ENCODE results near the gene EVX1.

The EVX1 gene

DNA sequence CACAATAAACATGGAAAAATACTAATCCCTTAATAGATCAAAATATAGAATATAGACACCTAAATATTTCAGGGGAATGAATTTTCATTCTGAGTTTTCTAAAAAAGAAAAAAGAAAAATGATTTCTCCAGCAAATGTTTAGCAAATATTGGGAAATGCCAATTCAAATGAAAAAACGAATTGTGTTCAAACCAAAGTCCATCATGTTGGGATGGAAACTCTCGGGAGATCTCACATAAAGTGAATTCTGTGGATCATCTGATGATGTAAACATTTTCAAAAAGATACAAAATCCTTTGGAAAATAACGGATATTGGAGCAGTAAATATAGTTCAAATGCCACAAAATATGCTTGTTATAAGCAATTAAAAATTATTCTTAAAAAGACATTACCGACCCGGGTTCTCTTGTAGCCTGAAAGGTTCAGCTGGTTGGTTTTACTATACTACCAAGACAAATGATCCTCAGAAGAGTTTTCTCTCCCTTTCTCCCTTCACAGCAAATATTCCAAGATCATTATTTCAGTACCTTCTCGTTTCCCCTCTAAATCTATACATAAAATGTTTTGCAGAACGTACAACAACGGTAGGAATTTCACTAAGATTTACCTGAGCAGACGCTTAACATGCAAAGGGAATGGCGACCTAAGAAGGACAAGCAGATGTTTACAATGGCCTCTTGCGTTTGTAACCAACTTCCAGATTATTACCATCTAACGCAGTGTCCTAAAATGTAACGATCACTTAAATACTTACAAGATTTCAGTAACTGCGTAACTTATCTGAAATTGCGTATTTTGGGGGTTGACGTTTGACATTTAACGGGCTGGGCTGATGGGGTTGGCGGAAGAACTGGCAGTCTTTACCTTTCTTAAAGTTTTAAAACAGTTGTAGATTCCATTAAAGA lies 45.2 kb upstream of the EVX1 start:
- Mint-ChIP-seq H3K36me3 (ENCODE audit: low read depth) (no peaks in the 10 kb centered on the region), H3K27me3 (ENCODE audit: low read depth) (peaks cover 98% of the 10 kb centered on the region), H3K27ac (no peak overlapping the region), H3K4me3 (no peak overlapping the region), H3K9me3 (no peaks in the 10 kb centered on the region), H3K4me1 (peaks cover 22% of the 10 kb centered on the region)
- TF ChIP-seq, protein P1, sequence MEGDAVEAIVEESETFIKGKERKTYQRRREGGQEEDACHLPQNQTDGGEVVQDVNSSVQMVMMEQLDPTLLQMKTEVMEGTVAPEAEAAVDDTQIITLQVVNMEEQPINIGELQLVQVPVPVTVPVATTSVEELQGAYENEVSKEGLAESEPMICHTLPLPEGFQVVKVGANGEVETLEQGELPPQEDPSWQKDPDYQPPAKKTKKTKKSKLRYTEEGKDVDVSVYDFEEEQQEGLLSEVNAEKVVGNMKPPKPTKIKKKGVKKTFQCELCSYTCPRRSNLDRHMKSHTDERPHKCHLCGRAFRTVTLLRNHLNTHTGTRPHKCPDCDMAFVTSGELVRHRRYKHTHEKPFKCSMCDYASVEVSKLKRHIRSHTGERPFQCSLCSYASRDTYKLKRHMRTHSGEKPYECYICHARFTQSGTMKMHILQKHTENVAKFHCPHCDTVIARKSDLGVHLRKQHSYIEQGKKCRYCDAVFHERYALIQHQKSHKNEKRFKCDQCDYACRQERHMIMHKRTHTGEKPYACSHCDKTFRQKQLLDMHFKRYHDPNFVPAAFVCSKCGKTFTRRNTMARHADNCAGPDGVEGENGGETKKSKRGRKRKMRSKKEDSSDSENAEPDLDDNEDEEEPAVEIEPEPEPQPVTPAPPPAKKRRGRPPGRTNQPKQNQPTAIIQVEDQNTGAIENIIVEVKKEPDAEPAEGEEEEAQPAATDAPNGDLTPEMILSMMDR (IDR thresholded peaks at IDR 0.05; ENCODE audit: unreplicated experiment in 3 of 3) = no peak

DNA sequence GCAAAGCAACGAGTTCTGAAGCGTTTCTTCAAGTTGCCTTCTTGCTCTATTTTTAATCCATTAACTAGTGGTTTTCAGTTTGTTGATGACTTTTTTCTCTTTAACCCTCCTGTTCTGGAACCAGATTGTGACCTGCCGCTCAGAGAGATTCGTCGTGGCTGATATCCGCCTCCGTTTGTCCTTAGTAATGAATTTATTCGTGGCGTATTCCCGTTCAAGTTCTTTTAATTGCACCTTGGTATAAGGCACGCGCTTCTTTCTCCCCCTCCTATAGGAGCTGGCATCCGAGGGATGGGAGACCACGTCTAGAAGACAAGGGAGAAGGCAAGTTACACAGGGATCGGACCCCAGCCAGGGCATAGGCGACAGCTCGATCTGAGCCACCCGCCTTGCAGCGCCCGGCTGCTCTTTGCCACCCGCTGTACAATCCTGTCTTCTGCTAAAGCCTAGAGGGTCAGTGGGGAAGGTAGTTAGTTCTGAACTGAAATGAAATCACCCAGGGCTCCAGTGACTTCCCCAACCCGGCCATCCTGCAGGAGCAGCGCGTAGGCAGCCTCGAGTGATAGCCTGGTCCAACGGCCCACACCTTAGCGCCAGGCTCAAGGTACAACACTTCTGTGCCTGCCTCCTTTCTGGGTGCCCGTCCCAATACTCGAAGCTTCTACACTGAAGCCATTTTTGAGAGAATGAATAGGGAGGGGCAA lies 44.3 kb upstream of the EVX1 start:
- H3K27me3 Mint-ChIP-seq (ENCODE audit: low read depth) = peaks cover 98% of the 10 kb centered on the region
- no peaks in the 10 kb centered on the region for H3K36me3 Mint-ChIP-seq (ENCODE audit: low read depth)
- H3K4me1 Mint-ChIP-seq = peaks cover 20% of the 10 kb centered on the region
- H3K27ac Mint-ChIP-seq = no peak overlapping the region
- TF ChIP-seq, protein P1 (IDR thresholded peaks at IDR 0.05; ENCODE audit: unreplicated experiment in 3 of 3) = no peak
- peak overlapping the region in 2 of 3 experiments; percentile 6 to 30 for H3K4me3 Mint-ChIP-seq
- no peaks in the 10 kb centered on the region for H3K9me3 Mint-ChIP-seq

DNA sequence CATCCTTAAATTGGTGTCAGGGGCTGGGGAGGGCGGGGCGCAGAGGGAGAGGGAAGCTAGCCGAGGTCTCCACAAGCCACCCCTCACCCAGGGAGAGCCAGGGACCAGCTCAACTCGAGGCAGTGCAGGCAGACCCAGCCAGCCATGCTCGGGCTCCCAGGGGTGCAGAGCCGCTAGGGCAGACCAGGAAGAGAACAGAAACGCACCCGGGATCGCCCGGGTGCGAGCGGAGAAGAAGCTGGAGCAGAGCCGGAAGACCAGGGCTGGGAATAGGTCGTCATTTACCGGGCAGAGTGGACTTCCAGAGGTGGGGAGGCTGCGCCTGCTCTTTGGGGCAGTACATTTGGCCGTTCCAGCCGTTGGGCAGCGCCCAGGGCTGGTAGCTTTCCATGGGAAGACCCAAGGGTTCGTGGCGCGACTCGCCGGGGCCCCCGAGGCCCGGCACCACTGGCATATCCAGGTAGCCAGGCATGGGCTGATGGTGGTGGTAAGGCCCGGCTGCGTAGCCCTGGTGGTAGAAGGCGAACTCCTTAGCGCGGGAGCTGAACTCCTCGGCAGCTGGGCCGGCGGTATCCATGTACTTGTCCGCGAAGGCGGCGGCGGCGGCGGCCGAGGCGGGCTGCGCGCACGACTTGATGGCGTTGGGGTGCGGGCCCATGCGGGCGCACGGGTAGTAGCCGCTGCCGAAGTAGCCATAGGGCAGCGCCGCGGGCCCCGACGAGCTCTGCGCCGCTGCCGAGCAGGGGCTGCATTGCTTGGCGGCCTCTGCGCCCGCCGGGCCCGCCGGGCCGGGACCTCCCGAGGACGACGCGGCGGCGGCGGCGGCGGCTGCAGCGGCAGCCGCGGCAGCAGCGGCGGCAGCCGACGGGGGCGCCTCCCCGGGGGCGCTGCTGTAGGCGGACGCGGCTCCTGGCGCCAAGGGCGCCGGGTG lies 43.5 kb upstream of the EVX1 start:
- H3K4me3 Mint-ChIP-seq = peak overlapping the region; percentile 71 to 78 (median 77)
- H3K4me1 Mint-ChIP-seq = peaks cover 16% of the 10 kb centered on the region
- H3K9me3 Mint-ChIP-seq = no peaks in the 10 kb centered on the region
- peaks cover 98% of the 10 kb centered on the region for H3K27me3 Mint-ChIP-seq (ENCODE audit: low read depth)
- no peak overlapping the region for H3K27ac Mint-ChIP-seq
- no peaks in the 10 kb centered on the region for H3K36me3 Mint-ChIP-seq (ENCODE audit: low read depth)
- TF ChIP-seq, protein P1 (IDR thresholded peaks at IDR 0.05; ENCODE audit: unreplicated experiment in 3 of 3) = no peak

DNA sequence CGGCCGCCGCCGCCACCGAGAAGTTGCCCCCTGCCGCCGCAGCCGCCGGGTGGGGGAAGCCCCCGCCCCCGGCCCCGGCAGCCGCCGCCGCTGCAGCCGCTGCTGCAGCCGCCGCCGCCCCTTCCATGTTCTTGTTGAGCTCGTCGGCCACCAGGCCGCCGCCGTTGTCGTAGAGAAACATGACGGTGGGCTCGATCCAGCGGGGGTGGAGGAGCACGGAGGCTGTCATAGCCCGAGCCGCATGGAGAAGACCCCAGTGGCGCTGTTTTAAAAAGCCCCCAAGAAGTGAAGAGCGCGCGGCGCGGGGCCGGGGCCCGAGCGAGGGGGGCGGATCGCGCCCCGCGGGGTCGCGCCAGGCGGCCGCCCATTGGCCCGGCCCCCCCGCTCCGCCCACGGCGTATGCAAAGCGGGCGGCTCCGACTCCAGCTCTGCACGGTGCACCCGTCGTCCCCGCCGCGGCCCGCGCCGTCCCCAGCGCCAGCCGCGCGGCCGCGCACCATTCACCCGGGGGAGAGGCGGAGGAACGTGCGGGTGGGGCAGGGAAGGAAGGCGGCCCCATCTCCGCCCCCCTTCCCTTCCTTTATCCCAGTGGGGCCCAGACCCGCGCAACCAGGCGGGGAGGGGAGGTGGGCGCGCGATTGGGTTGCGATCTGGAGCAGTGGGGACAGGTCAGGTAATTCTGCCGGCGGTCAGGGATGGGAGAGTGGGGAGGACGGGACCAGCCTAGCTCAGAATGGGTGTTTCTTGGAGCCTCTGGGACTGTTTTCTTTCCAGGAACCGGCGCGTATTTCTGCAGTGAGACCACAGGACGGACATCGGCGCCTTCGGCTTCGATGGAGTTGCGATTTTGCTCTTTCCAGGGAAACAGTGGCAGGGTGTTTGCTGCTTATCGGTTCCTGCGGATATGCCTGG lies 42.5 kb upstream of the EVX1 start, which contains the start of gene HOXA13:
HOXA13 (minus strand) TSS at position 243 of the 912 bp plus-strand sequence; CDS start at position 229, 14 bp downstream.
- no peaks in the 10 kb centered on the region for H3K9me3 Mint-ChIP-seq

More for the DNA sequence above, 42.5 kb upstream of the EVX1 start, which contains the start of gene HOXA13:
- Mint-ChIP-seq H3K4me1 (peaks cover 23% of the 10 kb centered on the region), H3K4me3 (peak within 1 kb of the TSS; percentile 82 to 89 (median 85)), H3K27me3 (ENCODE audit: low read depth) (peaks cover 98% of the 10 kb centered on the region), H3K27ac (no peak within 1 kb of the TSS), H3K36me3 (ENCODE audit: low read depth) (no peaks in the 10 kb centered on the region)
- TF ChIP-seq, protein P1 (IDR thresholded peaks at IDR 0.05; ENCODE audit: unreplicated experiment in 3 of 3) = no peak

All from nephron (organoid).